ENCODE measurements around the gene TMEM31.
A peak's percentile ranks its signal among the peaks of the same experiment; 100 is the strongest.
"Not testable (repeated sequence)": the region's sequence is repeated elsewhere in the genome, so short reads cannot be mapped to it uniquely, and the experiment has no call there.

TMEM31 gene

GRCh38 chrX:103726477-103726876 is 15.8 kb downstream of the TMEM31 start:
- DNase-seq (ENCODE audit: low spot score), result peak; percentile 43

GRCh38 chrX:103727115-103727514 is 16.4 kb downstream of the TMEM31 start:
- DNase-seq (ENCODE audit: low spot score), result no peak

- no peak for DNase-seq (ENCODE audit: low spot score)
These were observed 18.3 kb downstream of the TMEM31 start for GRCh38 chrX:103729015-103729414.

GRCh38 chrX:103730147-103730795 is 19.6 kb downstream of the TMEM31 start:
- no peak for DNase-seq (ENCODE audit: low spot score)

GRCh38 chrX:103730796-103731493 is 20.2 kb downstream of the TMEM31 start:
- DNase-seq (ENCODE audit: low spot score), result peak; percentile 44

- DNase-seq (ENCODE audit: low spot score), result no peak
These were observed 22.3 kb downstream of the TMEM31 start for GRCh38 chrX:103733017-103733416.

- DNase-seq (ENCODE audit: low spot score), result no peak
These were observed 23.5 kb downstream of the TMEM31 start for GRCh38 chrX:103734125-103734760.

GRCh38 chrX:103737696-103738095 is 27.0 kb downstream of the TMEM31 start:
- DNase-seq (ENCODE audit: low spot score), result no peak

GRCh38 chrX:103739421-103739820 is 28.7 kb downstream of the TMEM31 start:
- DNase-seq (ENCODE audit: low spot score), result no peak

GRCh38 chrX:103741879-103742278 is 31.2 kb downstream of the TMEM31 start:
- DNase-seq (ENCODE audit: low spot score), result no peak

- no peak for DNase-seq (ENCODE audit: low spot score)
These were observed 31.6 kb downstream of the TMEM31 start for GRCh38 chrX:103742339-103742738.

GRCh38 chrX:103747163-103747562 is 36.5 kb downstream of the TMEM31 start:
- DNase-seq (ENCODE audit: low spot score), result no peak

GRCh38 chrX:103754401-103754800 is 43.7 kb downstream of the TMEM31 start:
- no peak for DNase-seq (ENCODE audit: low spot score)

- DNase-seq (ENCODE audit: low spot score), result no peak
These were observed 46.0 kb downstream of the TMEM31 start for GRCh38 chrX:103756736-103757135.

GRCh38 chrX:103758555-103758954 is 47.8 kb downstream of the TMEM31 start:
- DNase-seq (ENCODE audit: low spot score), result no peak

GRCh38 chrX:103763541-103763940 is 52.8 kb downstream of the TMEM31 start:
- not testable (repeated sequence) for DNase-seq (ENCODE audit: low spot score)

Data from cerebellar cortex (tissue), 1 donor.